GM12891 (cell line): Measurements from ENCODE around the gene CPSF4L. TPM values are rescaled to one million over a fixed set of nuclear protein-coding genes. Genes with fewer than 3 reads are reported as not detected.
"Not testable (repeated sequence)": the region's sequence is repeated elsewhere in the genome, so short reads cannot be mapped to it uniquely, and the experiment has no call there.

Source experiments
- DNase-seq: peaks from one replicate; pipeline ENCODE4 v3.0.0; 2011; ENCODE audit warnings: low spot score; ENCODE audit not compliant: insufficient read length
- FAIRE-seq: peaks from 2 replicates; lab custom pipeline; 2011; peaks lifted over from hg19 to GRCh38; lab: Jason Lieb, UNC
- PAX5 ChIP-seq: IDR thresholded peaks from 2 replicates; pipeline ENCODE4 v1.6.1; 2011; ENCODE audit warnings: low read length, moderate library complexity, mild to moderate bottlenecking; ENCODE audit not compliant: insufficient read depth, severe bottlenecking
- POLR2A ChIP-seq: IDR thresholded peaks from 2 replicates; pipeline ENCODE4 v1.6.1; 2011; ENCODE audit warnings: low read depth, low read length, control low read depth
- POLR2AphosphoS5 ChIP-seq: IDR thresholded peaks from 2 replicates; pipeline ENCODE4 v1.6.1; 2011; ENCODE audit warnings: low read depth, low read length, control low read depth
- POU2F2 ChIP-seq: IDR thresholded peaks from 2 replicates; pipeline ENCODE4 v1.6.1; 2011; ENCODE audit warnings: low read depth, mild to moderate bottlenecking, control low read depth, low read length, moderate library complexity
- SPI1 ChIP-seq: IDR thresholded peaks from 2 replicates; pipeline ENCODE4 v1.6.1; 2011; ENCODE audit warnings: low read depth, low read length, control low read depth
- TAF1 ChIP-seq: IDR thresholded peaks from 2 replicates; pipeline ENCODE4 v1.6.1; 2011; ENCODE audit warnings: low read depth, low read length, control low read depth
- polyA plus RNA-seq: library from polyadenylated mRNA; unstranded; fragments of >200 nt; gene quantifications from one replicate; pipeline ENCODE4 v1.2.1, GENCODE V29; 2012; ENCODE audit warnings: low read depth, missing spikeins, inconsistent platforms; ENCODE audit not compliant: missing spikeins

Gene CPSF4L
- not detected for polyA plus RNA-seq

GRCh38 chr17:73261617-73261951 lies at the start of gene CPSF4L:
Gene CPSF4L (minus strand): TSS chr17:73261880. CDS start chr17:73261818, 62 bp downstream.
- FAIRE-seq (no peak), DNase-seq (no peak)
- TF ChIP-seq POLR2AphosphoS5, result no peak
- no peak for TF ChIP-seq SPI1

DNA sequence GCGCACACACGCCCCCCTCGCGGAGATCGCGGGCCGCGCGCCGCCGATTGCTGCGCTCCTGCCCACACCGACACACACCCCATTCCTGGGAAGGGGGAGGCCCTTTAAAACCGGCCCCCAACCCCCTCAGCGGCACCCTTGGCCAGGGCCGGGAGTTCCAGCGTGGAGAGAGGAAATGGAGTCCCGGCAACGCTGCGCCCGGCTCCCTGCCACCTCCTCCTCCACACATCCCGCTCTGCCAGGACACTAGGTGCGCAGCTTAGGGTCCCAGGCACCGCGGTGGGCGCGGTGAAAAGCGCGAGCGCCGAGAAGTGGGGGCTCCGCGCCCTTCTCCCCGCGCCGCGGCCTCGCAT lies 49.7 kb upstream of the CPSF4L start:
- DNase-seq (no peak), FAIRE-seq (no peak)
- TF ChIP-seq POLR2A, result no peak
- TF ChIP-seq POLR2AphosphoS5, result no peak
- no peak for TF ChIP-seq SPI1

GRCh38 chr17:73309727-73310596 lies 48.3 kb upstream of the CPSF4L start:
- TF ChIP-seq POLR2AphosphoS5 (no peak), SPI1 (no peak), POU2F2 (no peak), PAX5 (no peak), TAF1 (no peak), POLR2A (no peak)
- FAIRE-seq (no peak), DNase-seq (no peak)

DNA sequence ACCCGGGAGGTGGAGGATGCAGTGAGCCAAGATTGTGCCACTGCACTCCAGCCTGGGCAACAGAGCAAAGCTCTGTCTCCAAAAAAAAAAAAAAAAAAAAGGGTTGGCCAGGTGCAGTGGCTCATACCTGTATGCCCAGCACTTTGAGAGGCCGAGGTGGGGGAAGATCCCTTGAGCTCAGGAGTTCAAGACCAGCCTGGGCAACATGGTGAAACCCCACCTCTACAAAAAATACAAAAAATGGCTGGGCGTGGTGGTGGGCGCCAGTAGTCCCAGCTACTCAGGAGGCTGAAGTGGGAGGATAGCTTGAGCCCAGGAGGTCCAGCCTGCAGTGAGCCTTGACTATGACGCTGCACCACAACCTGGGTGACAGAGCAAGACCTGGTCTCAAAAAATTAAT lies 47.3 kb upstream of the CPSF4L start:
- not testable (repeated sequence) for DNase-seq, FAIRE-seq

DNA sequence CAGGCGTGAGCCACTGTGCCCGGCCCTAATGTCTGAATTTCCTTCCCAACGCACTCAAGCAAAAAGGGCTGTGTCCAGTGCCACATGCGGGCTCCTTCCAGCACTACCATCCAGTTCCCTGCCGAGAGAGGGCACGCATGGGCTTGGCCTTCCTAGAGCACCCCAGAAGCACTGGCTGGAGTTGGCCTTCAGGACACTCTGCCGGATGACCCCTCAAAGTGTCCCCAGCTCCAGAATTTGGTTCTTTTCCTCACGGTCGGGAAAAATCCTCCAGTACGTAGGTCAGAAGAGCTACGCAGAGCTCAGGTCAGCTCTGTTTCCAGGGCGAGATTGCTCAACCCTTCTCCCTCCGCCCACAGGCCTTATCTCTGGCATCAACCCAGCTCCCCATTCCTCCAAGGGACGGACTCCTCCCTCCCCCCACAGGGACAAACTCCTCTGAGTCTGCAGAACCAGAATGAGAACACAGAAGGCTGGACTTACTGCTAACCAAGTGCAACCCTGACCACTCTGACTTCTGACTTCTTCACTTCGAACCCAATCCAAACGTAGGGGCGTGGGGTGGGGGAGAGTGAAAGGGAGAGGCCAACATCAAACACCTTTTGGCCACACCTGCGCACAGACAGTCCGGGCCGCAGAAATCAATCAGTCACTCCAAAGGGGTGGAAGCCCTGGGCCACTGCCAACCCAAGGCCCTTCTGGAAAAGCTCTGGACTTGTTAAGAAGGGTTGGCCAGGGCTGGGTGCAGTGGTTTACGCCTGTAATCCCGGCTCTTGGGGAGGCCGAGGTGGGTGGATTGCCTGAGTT lies 46.5 kb upstream of the CPSF4L start:
- TF ChIP-seq PAX5, result no peak
- FAIRE-seq (no peak), DNase-seq (no peak)

DNA sequence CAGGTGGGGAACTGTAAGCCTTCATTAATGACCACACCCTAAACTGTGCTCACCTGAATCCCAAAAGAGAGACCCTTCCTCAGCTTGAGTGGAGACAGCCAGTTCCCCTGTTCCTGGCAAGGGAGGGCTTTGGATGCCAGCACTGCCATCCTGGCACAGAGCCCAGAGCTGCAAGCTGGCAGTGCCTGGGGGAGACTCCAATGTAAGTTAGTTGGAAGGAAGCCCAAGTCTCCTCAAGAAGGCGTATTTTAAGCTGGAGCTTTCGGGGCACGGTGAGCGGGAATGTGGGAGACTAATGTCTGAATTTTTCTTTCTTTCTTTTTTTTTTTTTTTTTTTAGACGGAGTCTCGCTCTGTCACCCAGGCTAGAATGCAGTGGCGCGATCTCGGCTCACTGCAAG lies 45.5 kb upstream of the CPSF4L start:
- TF ChIP-seq TAF1, result no peak
- TF ChIP-seq POLR2A, result no peak
- no peak for TF ChIP-seq POU2F2
- no peak for TF ChIP-seq POLR2AphosphoS5
- TF ChIP-seq PAX5, result no peak
- TF ChIP-seq SPI1, result no peak
- no peak for FAIRE-seq
- DNase-seq, result no peak

DNA sequence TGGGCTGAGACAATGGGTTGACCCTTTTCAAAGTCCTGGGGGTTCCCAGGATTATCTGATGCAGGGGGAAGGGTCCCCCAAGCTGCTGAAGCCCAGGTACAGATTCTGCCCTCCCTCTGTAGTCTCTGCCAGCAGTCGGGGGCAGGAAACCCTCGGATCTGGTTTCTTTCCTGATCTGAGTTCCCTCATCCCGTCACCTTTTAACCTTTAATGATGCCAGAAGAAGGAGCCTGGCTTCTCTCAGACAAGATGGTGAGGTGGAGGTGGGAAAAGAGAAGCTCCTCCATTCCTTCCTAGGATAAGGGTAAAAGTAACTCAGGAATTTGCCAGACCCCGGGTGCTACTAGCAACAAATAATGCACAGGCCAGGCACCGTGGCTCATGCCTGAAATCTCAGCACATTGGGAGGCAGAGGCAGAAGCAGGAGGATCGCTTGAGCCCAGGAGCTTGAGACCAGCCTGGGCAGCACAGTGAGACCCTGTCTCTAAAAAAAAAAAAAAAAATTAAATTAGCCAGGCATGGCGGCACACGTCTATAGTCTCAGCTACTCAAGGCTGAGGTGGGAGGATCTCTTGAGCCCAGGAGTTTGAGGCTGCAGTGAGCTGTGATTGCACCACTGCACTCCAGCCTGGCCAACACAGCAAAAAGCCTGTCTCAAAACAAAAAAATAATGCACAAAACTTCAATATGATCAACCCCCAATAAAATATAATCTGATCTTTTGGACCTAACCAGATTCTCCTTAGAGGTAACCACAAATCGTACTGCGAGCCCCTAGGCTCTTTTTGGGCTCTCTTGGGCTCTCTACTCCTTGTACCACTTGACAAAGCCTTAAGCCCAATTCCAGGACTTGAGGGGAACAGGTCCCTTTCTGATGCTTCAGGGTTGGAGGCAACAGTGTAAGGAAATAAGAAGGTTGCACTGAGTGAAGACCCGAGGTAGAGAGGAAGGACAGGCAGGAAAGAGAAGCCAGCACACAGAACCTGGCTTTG lies 44.5 kb upstream of the CPSF4L start:
- FAIRE-seq (no peak), DNase-seq (no peak)
- TF ChIP-seq TAF1, result no peak
- TF ChIP-seq POLR2A, result no peak
- no peak for TF ChIP-seq POLR2AphosphoS5
- no peak for TF ChIP-seq POU2F2
- no peak for TF ChIP-seq SPI1
- no peak for TF ChIP-seq PAX5

GRCh38 chr17:73304971-73305812 lies 43.5 kb upstream of the CPSF4L start:
- TF ChIP-seq POU2F2 (no peak), SPI1 (no peak), TAF1 (no peak), POLR2AphosphoS5 (no peak), PAX5 (no peak), POLR2A (no peak)
- DNase-seq, result no peak
- no peak for FAIRE-seq

GRCh38 chr17:73304438-73304837 lies 42.8 kb upstream of the CPSF4L start:
- no peak for FAIRE-seq
- TF ChIP-seq POLR2AphosphoS5 (no peak), POU2F2 (no peak), SPI1 (no peak), TAF1 (no peak), POLR2A (no peak), PAX5 (no peak)
- no peak for DNase-seq
